AG04450 (cell line): Measurements from ENCODE around the gene SHBG. TPM values are rescaled to one million over a fixed set of nuclear protein-coding genes. Genes with fewer than 3 reads are reported as not detected.
"Not testable (repeated sequence)": the region's sequence is repeated elsewhere in the genome, so short reads cannot be mapped to it uniquely, and the experiment has no call there.

Experiments used
- CTCF ChIA-PET: fragments of 300-600, 350-600 bp; formaldehyde crosslinking; extraction: SDS; loops from one replicate; lab custom pipeline; 2022; ENCODE audit warnings: antibody characterized with exemption, inconsistent platforms; lab: Charles Lee
- POLR2A ChIA-PET: fragments of 350-600 bp; formaldehyde crosslinking; extraction: SDS; loops from one replicate; lab custom pipeline; 2021; ENCODE audit warnings: antibody characterized with exemption, inconsistent platforms; lab: Yijun Ruan, JAX
- DNase-seq: peaks from one replicate; pipeline ENCODE4 v3.0.0-alpha.2; 2011; ENCODE audit warnings: low read depth, low spot score
- H3K27ac ChIP-seq: one replicate; pipeline ENCODE4 v1.5.1; 2012; ENCODE audit warnings: low read depth, low read length, control low read depth
- H3K27me3 ChIP-seq: one replicate; pipeline ENCODE4 v1.6.0; 2012; ENCODE audit warnings: low read length; ENCODE audit not compliant: control insufficient read depth, insufficient read depth
- H3K4me3 ChIP-seq: 2 replicates; pipeline ENCODE4 v1.5.1; 2011; ENCODE audit warnings: mild to moderate bottlenecking, low read depth, low read length, control low read depth
- H3K9me3 ChIP-seq: 2 replicates; pipeline ENCODE4 v1.5.1; 2012; ENCODE audit warnings: low read length; ENCODE audit not compliant: control insufficient read depth, insufficient read depth
- polyA plus RNA-seq: library from polyadenylated mRNA; depleted of rRNA; stranded (reverse); fragments of >200 nt; gene quantifications from 2 replicates; pipeline ENCODE4 v1.2.3, GENCODE V29; 2011
- TF ChIP-seq, protein P1 (sequence below): IDR thresholded peaks from 2 replicates; pipeline ENCODE4 v1.5.1; 2011; ENCODE audit warnings: low read depth, low read length, control low read depth, inconsistent platforms

The SHBG gene
- polyA plus RNA-seq, 1 experiment, result 0.35 TPM

DNA sequence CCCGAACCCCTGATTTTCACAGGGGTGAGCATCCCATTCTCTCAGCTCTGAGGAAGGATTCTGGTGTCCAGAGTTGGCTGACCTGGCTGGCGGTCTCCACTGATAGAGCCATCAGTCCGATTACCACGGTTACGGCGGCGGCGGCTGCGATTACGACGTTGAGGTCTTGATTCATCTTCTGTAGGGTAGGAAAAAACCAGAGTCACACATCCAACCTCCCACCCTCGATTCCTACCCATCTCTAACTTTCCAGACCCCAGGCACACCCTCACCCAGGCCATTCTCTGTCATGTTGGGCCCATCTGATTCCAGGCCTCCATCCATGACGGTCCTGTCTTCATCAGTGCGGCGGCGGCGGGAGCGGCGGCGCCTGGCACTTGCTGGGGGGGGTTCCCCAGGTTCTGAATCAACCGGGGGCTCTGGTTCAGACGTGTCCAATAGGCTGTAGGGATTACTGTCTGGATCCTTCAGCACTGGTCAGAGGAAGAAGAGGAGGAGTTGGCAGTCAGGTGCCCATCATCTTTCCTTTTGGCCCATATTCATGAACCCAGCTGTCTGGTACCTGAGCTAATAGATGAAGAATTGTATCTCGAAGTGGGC lies 37.4 kb upstream of the SHBG start:
- ChIA-PET CTCF (no interaction called here), POLR2A (interaction anchor here (0.6 kb wide), 1 partner anchor 115 kb away, joined by 3 read pairs; no protein-coding TSS in a partner anchor)
- H3K4me3 ChIP-seq, result no peak overlapping the region
- no peak for DNase-seq
- H3K9me3 ChIP-seq, result no peaks in the 10 kb centered on the region
- H3K27me3 ChIP-seq, result no peaks in the 10 kb centered on the region
- H3K27ac ChIP-seq, result no peak overlapping the region
- TF ChIP-seq, protein P1, sequence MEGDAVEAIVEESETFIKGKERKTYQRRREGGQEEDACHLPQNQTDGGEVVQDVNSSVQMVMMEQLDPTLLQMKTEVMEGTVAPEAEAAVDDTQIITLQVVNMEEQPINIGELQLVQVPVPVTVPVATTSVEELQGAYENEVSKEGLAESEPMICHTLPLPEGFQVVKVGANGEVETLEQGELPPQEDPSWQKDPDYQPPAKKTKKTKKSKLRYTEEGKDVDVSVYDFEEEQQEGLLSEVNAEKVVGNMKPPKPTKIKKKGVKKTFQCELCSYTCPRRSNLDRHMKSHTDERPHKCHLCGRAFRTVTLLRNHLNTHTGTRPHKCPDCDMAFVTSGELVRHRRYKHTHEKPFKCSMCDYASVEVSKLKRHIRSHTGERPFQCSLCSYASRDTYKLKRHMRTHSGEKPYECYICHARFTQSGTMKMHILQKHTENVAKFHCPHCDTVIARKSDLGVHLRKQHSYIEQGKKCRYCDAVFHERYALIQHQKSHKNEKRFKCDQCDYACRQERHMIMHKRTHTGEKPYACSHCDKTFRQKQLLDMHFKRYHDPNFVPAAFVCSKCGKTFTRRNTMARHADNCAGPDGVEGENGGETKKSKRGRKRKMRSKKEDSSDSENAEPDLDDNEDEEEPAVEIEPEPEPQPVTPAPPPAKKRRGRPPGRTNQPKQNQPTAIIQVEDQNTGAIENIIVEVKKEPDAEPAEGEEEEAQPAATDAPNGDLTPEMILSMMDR, result no peak

DNA sequence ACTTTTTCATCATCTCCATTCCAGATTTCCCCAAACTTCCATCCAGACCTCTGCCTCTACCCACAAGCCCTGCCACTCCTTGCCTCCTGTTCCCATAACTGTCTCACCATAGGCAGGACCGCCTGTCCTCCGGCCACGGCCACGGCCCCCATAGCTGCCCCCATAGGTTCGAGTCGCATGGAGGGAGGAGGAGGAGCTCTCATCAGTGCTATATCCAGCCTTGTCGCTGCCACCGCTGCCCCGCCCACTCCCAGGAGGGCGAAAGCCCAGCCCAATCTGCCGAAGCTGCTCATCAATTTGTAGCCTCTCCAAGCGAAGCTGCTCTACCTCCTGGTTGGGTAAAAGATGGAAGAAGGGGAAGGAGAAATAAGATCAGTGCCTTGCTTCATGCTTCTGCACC lies 36.6 kb upstream of the SHBG start:
- H3K27ac ChIP-seq, result no peak overlapping the region
- POLR2A ChIA-PET, result interaction anchor here (0.6 kb wide), 1 partner anchor 115 kb away, joined by 3 read pairs; no protein-coding TSS in a partner anchor
- CTCF ChIA-PET, result no interaction called here
- H3K27me3 ChIP-seq, result no peaks in the 10 kb centered on the region
- H3K9me3 ChIP-seq, result no peaks in the 10 kb centered on the region
- no peak for DNase-seq
- TF ChIP-seq, protein P1, result no peak
- H3K4me3 ChIP-seq, result no peak overlapping the region

DNA sequence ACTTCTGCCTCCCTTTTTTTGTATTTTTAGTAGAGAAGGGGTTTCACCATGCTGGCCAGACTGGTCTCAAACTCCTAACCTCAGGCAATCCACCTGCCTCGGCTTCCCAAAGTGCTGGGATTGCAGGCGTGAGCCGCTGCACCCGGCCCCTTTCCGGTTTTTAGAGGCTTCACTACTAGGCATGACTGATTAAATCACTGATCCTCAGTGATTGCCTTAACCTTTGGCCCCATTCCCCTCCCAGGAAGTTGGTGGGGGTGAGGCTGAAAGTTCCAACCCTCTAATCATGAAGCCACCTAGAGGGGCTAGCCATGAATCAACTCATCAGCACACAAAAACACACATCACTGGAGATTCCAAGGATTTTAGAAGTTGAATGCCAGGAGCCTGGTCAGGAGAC lies 32.4 kb upstream of the SHBG start:
- CTCF ChIA-PET, H3K4me3 ChIP-seq, H3K27me3 ChIP-seq, H3K9me3 ChIP-seq, DNase-seq, H3K27ac ChIP-seq: not testable (repeated sequence)
- POLR2A ChIA-PET, result interaction anchor here (0.7 kb wide), 1 partner anchor 545 kb away, joined by 4 read pairs; no protein-coding TSS in a partner anchor

DNA sequence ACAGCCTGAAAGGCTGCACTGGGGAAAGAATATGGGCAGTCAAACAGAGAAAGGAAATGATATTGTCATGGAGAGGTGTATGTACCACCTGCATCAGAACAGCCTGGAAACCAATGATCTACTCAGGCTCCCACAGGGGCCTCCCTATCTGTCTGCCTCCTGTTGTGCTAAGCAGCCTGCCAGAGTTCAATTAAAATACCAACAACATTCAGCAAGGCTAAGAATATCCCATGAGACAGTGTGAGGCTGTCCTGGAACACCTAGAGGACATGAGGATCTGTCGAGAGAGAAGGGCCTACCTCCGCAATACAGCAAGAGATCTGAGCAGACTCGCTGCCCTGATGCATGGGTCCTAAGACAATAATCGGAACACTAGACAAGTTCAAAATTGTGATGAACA lies 23.7 kb upstream of the SHBG start:
- ChIA-PET CTCF (interaction anchor here (0.5 to 1.2 kb wide), 2 partner anchors 82 to 290 kb away, joined by 5 to 6 read pairs; partner anchors contain the start of gene WRAP53), POLR2A (no interaction called here)
- no peaks in the 10 kb centered on the region for H3K27me3 ChIP-seq
- no peak overlapping the region for H3K4me3 ChIP-seq
- TF ChIP-seq, protein P1, result no peak
- H3K9me3 ChIP-seq, result no peaks in the 10 kb centered on the region
- H3K27ac ChIP-seq, result no peak overlapping the region
- DNase-seq, result no peak

DNA sequence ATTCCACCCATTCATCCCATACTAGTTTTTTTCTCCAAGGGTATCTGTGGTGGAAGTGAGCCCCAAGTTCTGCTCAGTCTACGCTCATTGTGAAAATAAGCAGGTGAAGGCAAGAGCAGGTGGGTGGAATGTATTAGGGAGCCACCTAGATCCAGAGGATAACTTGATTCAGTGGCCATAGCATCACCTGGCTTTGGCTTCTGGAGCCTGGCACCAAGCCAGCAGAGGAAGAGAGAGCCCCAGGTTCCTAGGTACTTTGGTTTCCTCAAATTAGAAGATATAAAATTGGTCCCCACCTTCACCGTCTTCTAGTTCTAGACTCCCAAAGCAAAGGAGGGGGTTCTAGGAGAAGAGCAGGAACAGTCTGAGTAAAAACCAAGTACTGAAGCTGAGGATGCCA lies 19.3 kb upstream of the SHBG start:
- Histone ChIP-seq H3K4me3 (no peak overlapping the region), H3K27me3 (no peaks in the 10 kb centered on the region), H3K27ac (no peak overlapping the region), H3K9me3 (no peaks in the 10 kb centered on the region; the same call in 1 of the 2 replicates)
- ChIA-PET POLR2A (interaction anchor here (1.4 kb wide), 1 partner anchor 21 kb away, joined by 3 read pairs; no protein-coding TSS in a partner anchor), CTCF (interaction anchor here (4.1 to 5.2 kb wide), 2 partner anchors 21 to 77 kb away, joined by 20 to 26 read pairs; partner anchors contain the start of genes SOX15, TP53 and WRAP53)
- TF ChIP-seq, protein P1, result no peak
- DNase-seq, result no peak
